NCI-H748 treated with DMSO at 0.1 percent for 48 hours (cell line): ENCODE data around the gene KIAA1671.

Experiments
- DNase-seq: peaks from one replicate; lab custom pipeline; 2025; lab: John Stamatoyannopoulos, UW

The KIAA1671 gene

GRCh38 chr22:25045159-25045558 lies 92.6 kb downstream of the KIAA1671 start:
- no peak for DNase-seq

DNA sequence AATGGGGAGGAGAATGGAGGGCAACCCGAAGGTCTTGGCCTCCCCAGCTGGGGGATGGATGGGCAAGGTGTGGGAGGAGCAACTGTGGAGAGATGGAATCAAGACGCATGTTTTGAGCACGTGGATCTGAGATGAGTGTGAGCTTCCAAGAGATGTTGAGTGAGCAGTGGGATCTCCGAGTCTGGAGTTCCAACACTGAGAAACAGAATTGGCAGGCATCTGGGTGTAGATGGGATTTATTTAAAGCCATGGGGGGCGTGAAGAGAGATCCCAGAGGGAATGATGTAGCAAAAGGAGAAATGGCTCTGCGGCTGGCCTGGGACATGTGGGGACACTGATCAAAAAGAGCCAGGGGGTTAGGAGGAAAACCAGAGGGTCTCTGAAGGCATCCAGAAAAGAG lies 95.6 kb downstream of the KIAA1671 start:
- DNase-seq: no peak

DNA sequence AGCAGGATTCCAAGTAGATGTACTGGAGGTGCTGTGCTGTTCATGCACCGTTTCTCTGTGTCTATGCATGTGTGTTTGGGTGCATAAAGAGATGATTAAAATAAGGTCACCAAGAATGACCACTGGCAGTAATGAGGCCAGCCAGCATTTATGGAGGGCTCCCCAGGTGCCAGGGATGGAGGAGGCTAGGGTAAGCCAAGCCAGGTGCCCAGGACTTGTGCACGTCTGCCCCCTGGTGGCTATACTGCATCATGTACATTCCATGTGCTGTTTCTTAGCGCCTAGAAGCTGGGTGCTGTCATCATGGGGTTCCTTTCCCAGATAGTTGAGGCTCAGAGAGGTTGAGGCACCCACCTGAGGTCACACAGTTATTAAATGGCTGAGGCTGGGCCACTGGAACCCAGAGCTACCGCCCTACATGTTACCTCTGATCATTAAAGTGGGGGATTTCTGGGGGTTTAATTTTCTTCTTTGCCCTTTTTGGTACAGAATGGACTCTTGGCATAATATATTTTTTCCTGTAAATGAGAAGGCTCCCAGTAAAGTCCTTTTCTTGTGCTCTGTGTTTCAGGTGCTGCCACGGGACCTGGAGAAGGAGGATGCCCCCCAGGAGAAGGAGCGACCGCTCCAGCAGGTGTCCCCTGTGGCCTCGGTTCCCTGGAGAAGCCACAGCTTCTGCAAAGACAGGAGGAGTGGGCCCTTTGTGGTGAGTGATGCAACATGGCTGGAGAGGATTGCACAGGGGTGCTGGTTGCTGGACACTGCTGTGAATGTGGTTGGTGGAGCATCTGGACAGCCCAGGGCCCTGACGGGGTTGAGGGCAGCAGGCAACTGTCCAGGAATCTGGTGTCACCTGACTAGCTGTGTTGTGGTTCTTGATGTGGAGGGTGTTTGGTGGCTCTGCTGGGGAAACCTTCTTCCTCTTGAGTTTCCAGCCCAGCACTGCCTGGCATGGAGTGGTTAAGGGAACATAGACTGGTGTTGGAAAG lies 96.4 kb downstream of the KIAA1671 start:
- DNase-seq: peak; percentile 4

DNA sequence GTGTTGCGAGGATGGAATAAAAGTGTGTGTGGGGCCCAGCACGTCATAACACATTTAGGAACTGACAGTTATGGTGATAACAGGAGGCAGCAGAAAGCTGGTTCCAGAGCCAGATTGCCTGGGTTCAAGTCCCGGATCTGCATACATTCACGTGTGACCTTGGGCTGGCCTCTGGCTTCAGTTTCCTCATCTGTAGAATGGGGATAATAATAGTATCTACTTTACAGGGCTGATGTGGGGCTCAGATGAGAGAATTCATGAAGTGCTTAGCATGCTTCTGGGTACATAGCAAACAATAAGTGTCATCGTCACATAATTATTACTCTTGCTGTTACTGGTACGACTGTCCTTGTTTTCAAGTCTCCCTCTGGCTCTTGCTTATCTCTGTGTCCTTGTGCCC lies 97.3 kb downstream of the KIAA1671 start:
- no peak for DNase-seq

GRCh38 chr22:25050566-25050965 lies 98.0 kb downstream of the KIAA1671 start:
- no peak for DNase-seq

- no peak for DNase-seq
These were observed 98.6 kb downstream of the KIAA1671 start for GRCh38 chr22:25051073-25051472.

DNA sequence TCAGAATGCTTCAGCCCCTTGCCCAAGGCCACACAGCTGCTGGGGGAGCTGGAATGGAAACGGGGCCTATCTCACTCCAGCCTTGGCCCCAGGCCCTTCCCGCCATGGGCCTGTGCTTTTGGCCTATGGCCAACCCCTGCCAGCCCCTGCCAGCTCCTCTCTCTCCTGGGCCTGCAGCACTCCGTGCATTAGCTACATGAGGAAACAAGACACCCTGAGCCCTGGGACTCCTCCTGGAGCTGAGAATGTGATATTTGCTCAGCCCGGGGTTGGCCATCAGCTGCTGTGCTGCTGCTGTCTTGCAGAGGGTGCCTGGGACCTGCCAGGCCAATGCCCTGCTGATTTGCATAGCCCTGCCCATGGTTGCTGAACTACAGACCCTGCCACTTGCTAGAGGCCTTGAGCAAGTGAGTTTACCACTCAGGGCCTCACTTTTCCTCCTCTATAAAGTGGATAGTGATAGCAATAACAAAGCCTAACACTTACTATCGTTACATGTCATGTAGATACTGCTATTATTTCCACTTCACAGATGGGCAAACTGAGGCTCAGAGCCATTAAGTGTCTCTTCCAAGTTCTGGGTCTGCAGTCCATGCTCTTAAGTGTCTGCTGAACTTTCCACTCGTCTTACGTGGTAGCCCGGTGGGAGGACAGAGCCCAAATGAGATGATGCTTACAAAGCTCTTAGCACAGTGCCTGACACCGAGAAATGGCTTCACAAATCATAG lies 99.6 kb downstream of the KIAA1671 start:
- DNase-seq: no peak

- no peak for DNase-seq
These were observed 100.8 kb downstream of the KIAA1671 start for GRCh38 chr22:25053153-25053805.

DNA sequence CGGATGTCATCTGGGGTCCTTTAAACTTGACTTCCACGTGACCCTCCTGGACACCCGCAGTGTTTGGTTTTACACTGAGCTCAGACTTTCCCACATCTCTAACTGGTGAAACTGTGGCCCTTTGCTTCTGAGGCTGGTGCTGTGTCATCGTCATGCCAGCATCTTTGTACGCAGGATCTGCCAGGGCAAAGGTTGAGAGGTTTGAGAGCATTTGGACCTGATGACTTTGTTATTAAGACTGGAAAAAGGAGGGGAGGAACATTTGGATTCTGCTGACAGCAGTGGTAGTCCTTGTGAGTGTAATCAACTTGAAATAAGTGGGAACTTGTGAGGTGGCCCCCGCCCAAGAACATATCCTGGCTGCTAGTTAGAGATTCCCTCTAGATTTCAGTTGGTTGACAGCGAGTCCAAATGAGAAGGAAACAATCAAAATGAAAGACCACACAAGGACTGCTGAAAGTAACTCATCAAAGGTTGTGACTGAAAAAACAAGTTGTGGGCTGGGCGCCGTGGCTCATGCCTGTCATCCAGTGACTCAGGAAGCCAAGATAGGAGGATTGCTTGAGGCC lies 102.5 kb downstream of the KIAA1671 start:
- DNase-seq: no peak

DNA sequence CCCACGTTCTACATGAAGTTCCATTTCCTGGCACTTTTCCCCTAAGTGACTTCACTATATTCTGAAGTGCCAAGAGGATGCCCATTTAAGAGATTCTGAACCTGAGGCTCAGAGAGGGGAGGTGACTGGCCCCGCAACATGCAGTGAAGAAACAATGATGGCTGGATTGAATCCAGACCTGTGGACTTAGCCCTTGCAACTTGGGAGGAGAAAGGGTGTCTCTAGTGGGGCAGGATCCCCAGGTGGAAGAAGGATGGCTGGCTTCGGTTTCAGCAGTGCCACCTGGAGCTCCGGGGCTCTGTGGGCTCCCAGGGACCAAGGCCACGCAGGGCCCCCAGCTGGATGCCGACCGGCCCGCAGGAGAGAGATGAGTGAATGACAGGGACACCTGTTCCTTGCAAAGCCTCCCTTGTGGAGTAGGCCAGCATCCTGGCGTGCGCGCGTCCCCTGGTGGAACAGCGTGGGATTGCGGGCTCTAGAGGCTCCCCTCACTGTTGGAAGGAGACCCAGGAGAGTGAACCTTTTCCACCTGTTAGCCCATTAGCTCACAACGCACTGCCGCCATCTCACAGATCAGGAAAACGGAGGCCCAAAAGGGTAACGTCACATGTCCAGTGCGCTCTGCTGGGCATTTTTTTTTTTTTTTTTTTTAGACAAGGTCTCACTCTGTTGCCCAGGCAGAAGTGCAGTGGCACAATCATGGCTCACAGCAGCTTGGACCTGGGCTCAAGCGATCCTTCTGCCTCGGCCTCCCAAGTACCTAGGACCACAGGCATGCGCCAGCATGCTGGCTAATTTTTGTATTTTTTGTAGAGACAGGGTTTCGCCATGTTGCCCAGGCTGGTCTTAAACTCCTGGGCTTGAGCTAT lies 104.7 kb downstream of the KIAA1671 start:
- DNase-seq: no peak

DNA sequence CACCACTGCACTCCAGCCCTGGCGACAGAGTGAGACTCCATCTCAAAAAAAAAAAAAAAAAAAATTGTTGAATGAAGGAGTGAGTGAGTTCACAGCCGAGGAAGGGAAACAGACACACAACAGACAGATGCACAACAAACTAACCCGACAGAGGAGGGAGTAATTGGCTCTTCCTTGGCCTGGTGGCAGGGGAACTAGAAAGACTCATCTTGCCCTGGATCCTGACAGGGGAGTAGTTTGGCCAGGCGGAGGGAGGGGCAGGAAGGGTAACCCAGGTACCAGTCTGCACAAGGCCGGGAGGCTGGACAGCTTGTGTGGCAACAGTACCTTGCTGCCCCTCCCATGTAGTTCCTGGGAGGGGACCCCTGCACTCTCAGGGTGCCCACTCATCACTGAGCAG lies 106.9 kb downstream of the KIAA1671 start:
- no peak for DNase-seq

GRCh38 chr22:25060522-25061071 lies 108.1 kb downstream of the KIAA1671 start:
- no peak for DNase-seq

- no peak for DNase-seq
These were observed 108.6 kb downstream of the KIAA1671 start for GRCh38 chr22:25061134-25061533.

DNA sequence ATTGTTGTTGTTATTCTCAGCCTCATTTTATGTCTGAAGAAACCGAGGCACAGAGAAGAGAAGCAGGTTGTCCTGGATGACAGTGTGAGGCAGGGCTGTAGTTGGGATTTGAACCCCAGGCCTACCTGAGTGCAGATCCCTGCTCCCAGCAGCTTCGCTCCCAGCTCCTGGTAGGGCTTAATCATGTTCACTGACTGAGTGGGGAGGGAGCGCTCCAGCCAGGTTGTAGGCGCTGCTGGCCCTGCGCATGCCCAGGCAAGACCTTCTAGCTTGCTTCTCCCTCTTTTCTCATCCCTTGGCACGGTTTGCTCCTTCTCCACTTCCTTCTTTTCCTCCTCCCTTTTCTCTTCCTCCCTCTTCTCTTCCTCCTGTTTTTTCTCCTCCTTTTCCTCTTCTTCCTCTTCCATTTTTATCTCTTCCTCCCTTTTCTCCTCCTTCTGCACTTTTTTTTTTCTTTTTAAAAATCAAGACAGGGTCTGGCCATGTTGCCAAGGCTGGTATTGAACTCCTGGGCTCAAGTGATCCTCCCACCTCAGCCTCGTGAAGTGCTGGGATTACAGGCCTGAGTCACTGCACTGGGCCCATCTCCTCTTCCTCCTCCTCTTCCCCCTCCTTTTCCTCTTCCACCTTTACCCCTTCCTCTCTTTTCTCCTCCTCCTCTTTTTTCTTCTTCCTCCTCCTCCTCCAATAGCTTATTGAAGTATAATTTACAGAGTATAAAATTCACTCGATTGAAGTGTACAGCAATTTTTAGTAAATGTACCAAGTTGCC lies 109.3 kb downstream of the KIAA1671 start:
- DNase-seq: no peak

GRCh38 chr22:25062386-25063085 lies 110.0 kb downstream of the KIAA1671 start:
- no peak for DNase-seq

DNA sequence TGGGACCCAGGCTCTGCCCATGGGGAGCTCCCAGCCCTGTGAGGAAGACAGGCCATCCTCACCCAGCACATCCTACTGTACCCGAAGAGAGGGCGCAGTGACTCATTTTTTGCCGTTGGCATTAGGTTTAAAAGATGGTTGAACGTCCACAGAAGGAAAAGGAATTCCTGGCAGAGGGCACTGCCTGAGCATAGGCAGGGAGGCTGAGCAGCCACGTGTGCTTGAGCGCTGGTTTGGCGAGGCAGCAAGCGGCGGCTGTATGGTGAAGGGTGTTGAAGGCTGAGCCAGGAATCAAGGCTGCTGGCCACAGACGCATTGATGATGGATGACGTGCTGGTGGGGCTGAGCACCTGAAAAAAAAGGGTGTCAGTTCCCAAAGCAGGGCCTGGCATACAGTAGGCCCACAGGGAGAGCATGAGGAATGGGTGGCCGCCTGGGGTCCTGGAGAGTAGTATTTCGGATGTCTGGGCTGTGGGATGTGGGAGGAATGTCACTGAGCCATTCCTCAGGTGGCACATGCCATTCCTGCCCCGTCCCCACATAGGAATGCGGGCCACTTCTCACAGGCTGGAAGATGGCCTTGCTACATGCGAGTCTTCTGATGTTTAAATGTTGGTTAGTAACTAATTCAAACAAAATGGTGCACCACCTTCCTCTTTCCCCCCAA lies 112.5 kb downstream of the KIAA1671 start:
- no peak for DNase-seq

- no peak for DNase-seq
These were observed 114.4 kb downstream of the KIAA1671 start for GRCh38 chr22:25066861-25067435.

- no peak for DNase-seq
These were observed 115.4 kb downstream of the KIAA1671 start for GRCh38 chr22:25067851-25068421.
